Gastroesophageal sphincter (tissue), 3 donors: ENCODE measurements around the gene GRHL1.

ENCODE experiments used
- CTCF ChIP-seq, 4 experiments: fragments of 200-600 bp in 2 of 4; fragments of 450-650 bp in 2 of 4; sonication (generic) in 1 of 4; IDR thresholded peaks; one replicate each; pipeline ENCODE4 v1.5.1; 2017 to 2019; ENCODE audit warnings: antibody characterized with exemption in 4 of 4, mild to moderate bottlenecking in 2 of 4, moderate library complexity in 2 of 4
- EP300 ChIP-seq: sonication (generic); formaldehyde crosslinking; IDR thresholded peaks from one replicate; pipeline ENCODE4 v1.6.1; 2017; ENCODE audit warnings: antibody characterized with exemption, mild to moderate bottlenecking
- POLR2A ChIP-seq, 2 donors: fragments of 450-650 bp; IDR thresholded peaks; one replicate each; pipeline ENCODE4 v1.6.1; 2017; ENCODE audit warnings: antibody characterized with exemption in 2 of 2, mild to moderate bottlenecking in 2 of 2, moderate library complexity in 1 of 2

- no peak for TF ChIP-seq CTCF (IDR thresholded peaks at IDR 0.05)
- no peak for TF ChIP-seq POLR2A (IDR thresholded peaks at IDR 0.05)
- no peak for TF ChIP-seq EP300
Measured at GRCh38 chr2:10016802-10017258, 65.3 kb downstream of the GRHL1 start.
